MM.1S (cell line): ENCODE measurements around the gene CCZ1.
"Not testable (repeated sequence)": the region's sequence is repeated elsewhere in the genome, so short reads cannot be mapped to it uniquely, and the experiment has no call there.

Source experiments
- CTCF ChIP-seq: fragments of 300-600 bp; sonication (generic); IDR thresholded peaks from 2 replicates; pipeline ENCODE4 v1.5.1; 2016; ENCODE audit warnings: antibody characterized with exemption, low read length, mixed read lengths
- EZH2 ChIP-seq: fragments of 300-600 bp; sonication (generic); optimal IDR thresholded peaks from 2 replicates; pipeline ENCODE3; 2017; ENCODE audit warnings: low read depth, mild to moderate bottlenecking, antibody characterized with exemption, low read length, mixed read lengths
- EZH2phosphoT487 ChIP-seq: fragments of 300-600 bp; sonication (generic); IDR thresholded peaks from 2 replicates; pipeline ENCODE4 v1.6.1; 2018; ENCODE audit warnings: antibody characterized with exemption, low read length

- not testable (repeated sequence) for TF ChIP-seq CTCF, EZH2phosphoT487, EZH2
Observed at GRCh38 chr7:5963810-5964209, 65.3 kb downstream of the CCZ1 start.
